Naive B cell (primary cell): ENCODE results near the gene POLD1. TPM values are rescaled to one million over a fixed set of nuclear protein-coding genes. Genes with fewer than 3 reads are reported as not detected.

Experiments
- ATAC-seq, 2 donors: fragments of 150-1000 bp; cut with Tn5 transposase; 2 replicates each; pipeline ENCODE4 v1.10.0; 2021; ENCODE audit warnings: low read depth in 2 of 2, mild to moderate bottlenecking in 2 of 2, moderate library complexity in 2 of 2
- DNase-seq: peaks from one replicate; pipeline ENCODE4 v3.0.0; 2022
- H3K27ac Mint-ChIP-seq, 6 donors: one replicate each; pipeline ENCODE4 v1.8.0; 2020 to 2022; ENCODE audit warnings: mild to moderate bottlenecking in 6 of 6, mixed read lengths in 6 of 6, moderate library complexity in 5 of 6, inconsistent platforms in 2 of 6
- H3K27me3 Mint-ChIP-seq, 3 donors: one replicate each; pipeline ENCODE4 v1.8.0; 2021 to 2022; ENCODE audit warnings: mixed read lengths in 3 of 3, mild to moderate bottlenecking in 1 of 3
- H3K36me3 Mint-ChIP-seq, 2 donors: one replicate each; pipeline ENCODE4 v1.8.0; 2020 to 2022; ENCODE audit warnings: mixed read lengths in 2 of 2, inconsistent platforms in 1 of 2, mild to moderate bottlenecking in 1 of 2
- H3K4me1 Mint-ChIP-seq, 3 donors: one replicate each; pipeline ENCODE4 v1.8.0; 2020 to 2022; ENCODE audit warnings: mixed read lengths in 3 of 3, inconsistent platforms in 1 of 3, mild to moderate bottlenecking in 1 of 3, moderate library complexity in 1 of 3
- H3K4me3 Mint-ChIP-seq, 8 donors: one replicate each; pipeline ENCODE4 v1.8.0; 2020 to 2022; ENCODE audit warnings: mild to moderate bottlenecking in 8 of 8, mixed read lengths in 8 of 8, moderate library complexity in 8 of 8, inconsistent platforms in 2 of 8
- H3K9me3 Mint-ChIP-seq, 7 donors: one replicate each; pipeline ENCODE4 v1.8.0; 2020 to 2022; ENCODE audit warnings: mixed read lengths in 7 of 7, mild to moderate bottlenecking in 5 of 7, inconsistent platforms in 2 of 7, moderate library complexity in 1 of 7
- polyA plus RNA-seq, 6 donors: library from polyadenylated mRNA; unstranded; fragments of 300-500 nt; fragmentation: Illumina TruSeq; gene quantifications; one replicate each; pipeline ENCODE4 v1.2.3, GENCODE V29; 2021; ENCODE audit warnings: low read depth in 6 of 6

POLD1 gene
- polyA plus RNA-seq, 6 donors from 2014 or later, result 22.9 to 46.7 (median 32.1) TPM

GRCh38 chr19:50357178-50358100 is 26.7 kb upstream of the POLD1 start:
- Mint-ChIP-seq H3K36me3 (peaks cover 0 to 5% of the 10 kb centered on the region in 2 donors), H3K4me3 (peak overlapping the region; percentile 90 to 97 (median 94)), H3K9me3 (peaks cover 0 to 2% (median 0%) of the 10 kb centered on the region in 7 donors), H3K27ac (peak overlapping the region; percentile 96 to 100 (median 99)), H3K27me3 (no peaks in the 10 kb centered on the region), H3K4me1 (peaks cover 38 to 52% (median 44%) of the 10 kb centered on the region in 3 donors)
- DNase-seq (peak; percentile 87), ATAC-seq (peak; percentile 83 to 85)

- peak; percentile 24 to 34 for ATAC-seq
- H3K27me3 Mint-ChIP-seq, result no peaks in the 10 kb centered on the region
- peak overlapping the region; percentile 96 to 100 (median 99) for H3K27ac Mint-ChIP-seq
- peaks cover 0 to 2% (median 0%) of the 10 kb centered on the region in 7 donors for H3K9me3 Mint-ChIP-seq
- DNase-seq, result peak; percentile 76
- H3K36me3 Mint-ChIP-seq, result peaks cover 0 to 5% of the 10 kb centered on the region in 2 donors
- peaks cover 38 to 58% (median 50%) of the 10 kb centered on the region in 3 donors for H3K4me1 Mint-ChIP-seq
- peak overlapping the region; percentile 90 to 97 (median 94) for H3K4me3 Mint-ChIP-seq
Measured at GRCh38 chr19:50358483-50359327, 25.4 kb upstream of the POLD1 start.

- no peak for ATAC-seq
- H3K4me1 Mint-ChIP-seq, result peaks cover 40 to 65% (median 52%) of the 10 kb centered on the region in 3 donors
- DNase-seq, result no peak
Measured at GRCh38 chr19:50359328-50359818, 24.8 kb upstream of the POLD1 start.

GRCh38 chr19:50361290-50362029 is 22.7 kb upstream of the POLD1 start:
- Mint-ChIP-seq H3K4me3 (peak overlapping the region in 3 of 8 donors; percentile 31 to 47 (median 40)), H3K9me3 (peaks cover 0 to 2% (median 0%) of the 10 kb centered on the region in 7 donors), H3K27ac (peak overlapping the region in 4 of 6 donors; percentile 39 to 91 (median 59)), H3K4me1 (peaks cover 53 to 79% (median 61%) of the 10 kb centered on the region in 3 donors), H3K36me3 (peaks cover 0 to 5% of the 10 kb centered on the region in 2 donors), H3K27me3 (no peaks in the 10 kb centered on the region)
- DNase-seq (no peak), ATAC-seq (no peak)

More at GRCh38 chr19:50359328-50359818, 24.8 kb upstream of the POLD1 start:
- Mint-ChIP-seq H3K36me3 (peaks cover 0 to 5% of the 10 kb centered on the region in 2 donors), H3K27ac (peak overlapping the region; percentile 94 to 100 (median 99)), H3K27me3 (no peaks in the 10 kb centered on the region), H3K9me3 (peaks cover 0 to 2% (median 0%) of the 10 kb centered on the region in 7 donors), H3K4me3 (peak overlapping the region; percentile 90 to 97 (median 94))

- H3K4me3 Mint-ChIP-seq, result peak overlapping the region in 3 of 8 donors; percentile 31 to 47 (median 40)
- H3K9me3 Mint-ChIP-seq, result peaks cover 0 to 2% (median 0%) of the 10 kb centered on the region in 7 donors
- DNase-seq (no peak), ATAC-seq (no peak)
- no peaks in the 10 kb centered on the region for H3K27me3 Mint-ChIP-seq
- peaks cover 0 to 5% of the 10 kb centered on the region in 2 donors for H3K36me3 Mint-ChIP-seq
- peaks cover 49 to 77% (median 58%) of the 10 kb centered on the region in 3 donors for H3K4me1 Mint-ChIP-seq
- no peak overlapping the region for H3K27ac Mint-ChIP-seq
Measured at GRCh38 chr19:50362030-50362412, 22.1 kb upstream of the POLD1 start.

GRCh38 chr19:50362656-50363424 is 21.3 kb upstream of the POLD1 start:
- no peaks in the 10 kb centered on the region for H3K27me3 Mint-ChIP-seq
- no peak for ATAC-seq
- H3K4me3 Mint-ChIP-seq, result peak overlapping the region in 5 of 8 donors; percentile 23 to 87 (median 41)
- H3K27ac Mint-ChIP-seq, result peak overlapping the region in 1 of 6 donors; percentile 86
- peaks cover 50 to 80% (median 54%) of the 10 kb centered on the region in 3 donors for H3K4me1 Mint-ChIP-seq
- peaks cover 0 to 2% (median 0%) of the 10 kb centered on the region in 7 donors for H3K9me3 Mint-ChIP-seq
- peaks cover 0 to 5% of the 10 kb centered on the region in 2 donors for H3K36me3 Mint-ChIP-seq
- DNase-seq, result no peak

GRCh38 chr19:50365434-50366306 is 18.5 kb upstream of the POLD1 start, which contains the start of gene NAPSA:
Gene NAPSA, minus strand, starts transcription at chr19:50365639. Its CDS starts 18 bp downstream, at chr19:50365621.
- peak within 1 kb of the TSS; percentile 18 to 69 (median 41) for H3K4me3 Mint-ChIP-seq
- DNase-seq (no peak), ATAC-seq (no peak)
- peaks cover 44 to 70% (median 45%) of the 10 kb centered on the region in 3 donors for H3K4me1 Mint-ChIP-seq
- peaks cover 0 to 5% of the 10 kb centered on the region in 2 donors for H3K36me3 Mint-ChIP-seq
- peak within 1 kb of the TSS; percentile 61 to 92 (median 76) for H3K27ac Mint-ChIP-seq
- peaks cover 0 to 2% (median 0%) of the 10 kb centered on the region in 7 donors for H3K9me3 Mint-ChIP-seq
- no peaks in the 10 kb centered on the region for H3K27me3 Mint-ChIP-seq

- peak overlapping the region; percentile 89 to 98 (median 95) for H3K4me3 Mint-ChIP-seq
- H3K9me3 Mint-ChIP-seq, result no peaks in the 10 kb centered on the region
- H3K27ac Mint-ChIP-seq, result peak overlapping the region; percentile 87 to 97 (median 94)
- H3K27me3 Mint-ChIP-seq, result no peaks in the 10 kb centered on the region
- H3K4me1 Mint-ChIP-seq, result peaks cover 29 to 48% (median 36%) of the 10 kb centered on the region in 3 donors
- no peaks in the 10 kb centered on the region for H3K36me3 Mint-ChIP-seq
- peak; percentile 76 for DNase-seq
- peak; percentile 71 to 75 for ATAC-seq
Measured at GRCh38 chr19:50368649-50369570, 15.2 kb upstream of the POLD1 start.

- Mint-ChIP-seq H3K36me3 (peaks cover 0 to 10% of the 10 kb centered on the region in 2 donors), H3K4me3 (no peak overlapping the region), H3K27me3 (no peaks in the 10 kb centered on the region), H3K9me3 (peaks cover 0 to 2% (median 0%) of the 10 kb centered on the region in 7 donors), H3K27ac (no peak overlapping the region), H3K4me1 (peaks cover 26 to 30% (median 29%) of the 10 kb centered on the region in 3 donors)
- DNase-seq (no peak), ATAC-seq (no peak)
Measured at GRCh38 chr19:50371914-50372475, 12.2 kb upstream of the POLD1 start.
